ENCODE results near the gene MLLT10. TPM values are rescaled to one million over a fixed set of nuclear protein-coding genes. Genes with fewer than 3 reads are reported as not detected.

Gene MLLT10
- total and polyA plus RNA-seq, 9 donors, result 23.6 to 55.1 (median 36.8) TPM

DNA sequence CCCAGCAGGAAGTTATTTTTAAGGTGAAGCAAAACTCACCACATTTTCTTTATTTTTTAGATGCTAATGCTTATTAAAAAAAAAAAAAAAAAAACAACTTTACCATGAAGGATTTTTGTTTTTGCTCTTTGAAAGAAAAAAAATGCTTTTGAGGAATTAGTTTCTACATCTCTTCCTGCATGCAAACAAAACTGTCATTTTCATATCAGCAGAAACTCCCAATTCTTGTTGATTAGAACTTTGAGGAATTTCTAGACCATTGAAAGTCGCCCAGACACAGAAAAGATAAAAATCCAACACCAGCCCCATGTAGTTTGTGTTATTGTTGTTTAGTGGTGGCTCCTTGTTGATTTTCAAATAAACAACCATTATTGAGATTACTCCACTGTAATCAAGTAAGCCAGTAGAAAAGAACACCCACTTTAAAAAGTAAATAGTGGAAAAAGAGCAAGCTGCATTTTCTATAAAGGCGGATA is 22.9 kb upstream of the MLLT10 start:
- intact Hi-C loops (cut with DNase I), result loop anchor here in 1 of 4 donors (10.0 kb wide), 1 partner anchor 814 kb away; the partner anchor contains the start of gene BMI1
- Histone ChIP-seq H3K27me3 (no peaks in the 10 kb centered on the region), H3K36me3 (no peaks in the 10 kb centered on the region), H3K27ac (no peak overlapping the region), H3K4me1 (ENCODE audit: insufficient read depth) (peaks cover 6% of the 10 kb centered on the region), H3K9me3 (no peaks in the 10 kb centered on the region), H3K4me3 (no peak overlapping the region)
- TF ChIP-seq POLR2A (IDR thresholded peaks at IDR 0.05), result no peak
- 79 to 86% (median 86%) methylated on average over 2 of the region's 2 CpGs for WGBS, 3 donors
- no peak for DNase-seq

DNA sequence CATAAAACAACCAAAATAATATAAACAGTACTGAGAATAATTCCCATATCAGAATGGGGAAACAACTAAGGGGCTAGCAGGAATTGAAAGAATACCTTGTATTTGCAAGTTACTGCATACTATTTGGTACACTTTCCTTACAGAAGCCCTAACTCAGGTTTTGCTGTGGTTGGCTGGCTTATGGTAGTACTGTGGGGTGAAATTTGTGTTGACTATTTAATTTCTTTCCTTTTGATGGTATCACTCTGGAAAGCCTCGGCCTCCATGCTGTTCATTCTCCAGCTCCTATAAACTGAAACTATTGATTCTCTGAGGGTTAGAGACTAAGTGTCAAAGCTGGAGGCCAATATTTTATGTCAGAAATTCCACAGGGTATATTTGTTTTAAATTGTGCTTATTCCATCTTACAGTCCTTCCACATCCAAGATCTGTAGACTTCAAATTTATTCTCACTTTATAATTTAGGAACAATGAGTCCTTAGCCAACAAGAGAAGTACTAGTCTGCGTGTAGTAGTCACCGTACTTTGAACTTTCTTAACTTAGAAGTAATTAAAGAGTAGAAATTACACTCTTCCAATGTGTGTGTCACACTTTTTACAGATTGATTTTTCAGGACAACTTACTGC is 22.0 kb upstream of the MLLT10 start:
- peaks cover 6% of the 10 kb centered on the region for H3K4me1 ChIP-seq (ENCODE audit: insufficient read depth)
- no peak overlapping the region for H3K27ac ChIP-seq
- no peaks in the 10 kb centered on the region for H3K27me3 ChIP-seq
- H3K36me3 ChIP-seq, result no peaks in the 10 kb centered on the region
- intact Hi-C loops (cut with DNase I), result loop anchor here in 1 of 4 donors (10.0 kb wide), 1 partner anchor 813 kb away; the partner anchor contains the start of gene BMI1
- DNase-seq, result no peak
- H3K4me3 ChIP-seq, result no peak overlapping the region
- 86 to 94% (median 92%) methylated on average over 3 of the region's 3 CpGs for WGBS, 3 donors
- no peak for TF ChIP-seq POLR2A (IDR thresholded peaks at IDR 0.05)
- no peak for TF ChIP-seq EP300 (IDR thresholded peaks at IDR 0.05)
- TF ChIP-seq, protein P1, sequence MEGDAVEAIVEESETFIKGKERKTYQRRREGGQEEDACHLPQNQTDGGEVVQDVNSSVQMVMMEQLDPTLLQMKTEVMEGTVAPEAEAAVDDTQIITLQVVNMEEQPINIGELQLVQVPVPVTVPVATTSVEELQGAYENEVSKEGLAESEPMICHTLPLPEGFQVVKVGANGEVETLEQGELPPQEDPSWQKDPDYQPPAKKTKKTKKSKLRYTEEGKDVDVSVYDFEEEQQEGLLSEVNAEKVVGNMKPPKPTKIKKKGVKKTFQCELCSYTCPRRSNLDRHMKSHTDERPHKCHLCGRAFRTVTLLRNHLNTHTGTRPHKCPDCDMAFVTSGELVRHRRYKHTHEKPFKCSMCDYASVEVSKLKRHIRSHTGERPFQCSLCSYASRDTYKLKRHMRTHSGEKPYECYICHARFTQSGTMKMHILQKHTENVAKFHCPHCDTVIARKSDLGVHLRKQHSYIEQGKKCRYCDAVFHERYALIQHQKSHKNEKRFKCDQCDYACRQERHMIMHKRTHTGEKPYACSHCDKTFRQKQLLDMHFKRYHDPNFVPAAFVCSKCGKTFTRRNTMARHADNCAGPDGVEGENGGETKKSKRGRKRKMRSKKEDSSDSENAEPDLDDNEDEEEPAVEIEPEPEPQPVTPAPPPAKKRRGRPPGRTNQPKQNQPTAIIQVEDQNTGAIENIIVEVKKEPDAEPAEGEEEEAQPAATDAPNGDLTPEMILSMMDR (IDR thresholded peaks at IDR 0.05), result no peak
- H3K9me3 ChIP-seq, result no peaks in the 10 kb centered on the region

DNA sequence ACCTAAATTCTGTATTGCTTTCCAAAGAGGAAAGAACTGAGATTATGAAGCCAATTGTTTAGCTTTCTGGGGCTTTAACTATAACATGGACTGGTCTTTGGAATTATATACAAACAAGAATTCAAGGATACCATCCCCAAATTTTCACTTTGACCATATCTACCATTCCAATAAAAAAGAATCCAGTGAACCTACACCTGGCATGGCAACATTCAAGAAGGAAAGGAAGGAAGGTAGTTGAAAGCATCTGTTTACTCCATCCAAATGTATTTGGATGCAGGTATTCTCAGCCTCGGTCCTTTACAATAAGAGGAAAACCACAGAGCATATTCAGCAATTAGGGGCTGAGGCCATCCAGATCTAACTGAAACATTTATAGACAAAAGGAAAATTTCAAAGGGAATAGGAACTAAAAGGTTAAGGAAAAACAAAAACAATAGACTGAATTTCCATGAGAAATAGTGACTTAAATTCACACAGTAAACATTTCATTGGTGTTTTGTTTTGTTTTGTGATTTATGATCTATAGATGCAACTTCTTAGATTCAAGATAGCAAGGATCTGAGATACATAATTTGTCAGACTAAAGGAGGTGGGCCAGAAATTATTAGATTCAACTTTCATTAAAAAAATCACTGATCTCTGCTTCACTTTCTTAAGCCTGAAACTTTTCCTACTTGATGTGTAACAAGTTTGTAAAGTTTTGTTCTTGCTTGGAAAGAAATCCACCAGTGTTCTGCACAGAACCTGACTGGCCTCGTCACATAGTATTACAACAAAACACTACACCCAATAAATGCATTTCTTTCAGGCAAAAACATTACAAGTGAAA is 21.2 kb upstream of the MLLT10 start:
- no peak overlapping the region for H3K27ac ChIP-seq
- intact Hi-C loops (cut with DNase I), result loop anchor here in 1 of 4 donors (10.0 kb wide), 1 partner anchor 812 kb away; the partner anchor contains the start of gene BMI1
- H3K9me3 ChIP-seq, result no peaks in the 10 kb centered on the region
- H3K27me3 ChIP-seq, result no peaks in the 10 kb centered on the region
- WGBS, 3 donors, result 71 to 93% (median 84%) methylated on average over 2 of the region's 2 CpGs
- no peak overlapping the region for H3K4me3 ChIP-seq
- TF ChIP-seq EP300 (IDR thresholded peaks at IDR 0.05) (no peak), POLR2A (IDR thresholded peaks at IDR 0.05) (no peak)
- TF ChIP-seq, protein P1 (IDR thresholded peaks at IDR 0.05), result no peak
- DNase-seq, result no peak
- peaks cover 6% of the 10 kb centered on the region for H3K4me1 ChIP-seq (ENCODE audit: insufficient read depth)
- no peaks in the 10 kb centered on the region for H3K36me3 ChIP-seq

DNA sequence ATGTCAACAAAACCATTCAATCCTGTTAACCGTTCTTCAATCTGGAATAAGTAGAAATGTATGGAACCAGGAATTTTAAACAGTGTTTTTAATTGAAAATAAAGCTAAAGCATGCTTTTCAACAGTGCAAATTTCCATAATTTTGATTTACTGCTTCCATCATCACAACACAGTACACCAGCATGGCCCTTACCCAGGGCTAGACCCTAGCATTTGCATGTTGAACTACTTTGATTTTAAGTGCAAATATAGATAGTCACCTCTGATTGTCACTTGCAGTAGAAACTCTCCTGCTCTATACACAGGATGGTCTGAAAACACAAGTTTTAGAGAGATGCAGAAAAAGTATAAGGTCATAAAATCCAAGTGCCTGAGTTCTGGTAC is 20.6 kb upstream of the MLLT10 start:
- TF ChIP-seq POLR2A (IDR thresholded peaks at IDR 0.05) (no peak), EP300 (IDR thresholded peaks at IDR 0.05) (no peak)
- TF ChIP-seq, protein P1 (IDR thresholded peaks at IDR 0.05), result no peak
- WGBS, 3 donors, result 45 to 82% (median 73%) methylated on average over 1 of the region's 1 CpG
- Histone ChIP-seq H3K36me3 (no peaks in the 10 kb centered on the region), H3K9me3 (no peaks in the 10 kb centered on the region), H3K27ac (no peak overlapping the region), H3K4me1 (ENCODE audit: insufficient read depth) (peaks cover 6% of the 10 kb centered on the region), H3K4me3 (no peak overlapping the region), H3K27me3 (no peaks in the 10 kb centered on the region)
- DNase-seq, result no peak
- intact Hi-C loops (cut with DNase I), result loop anchor here in 1 of 4 donors (10.0 kb wide), 1 partner anchor 811 kb away; the partner anchor contains the start of gene BMI1

Data from ovary (tissue), 9 donors.